Measurements from ENCODE around the gene RAB27B.

The RAB27B gene
- long read RNA-seq, result 0 reads

- no peak for TF ChIP-seq POLR2AphosphoS5 (IDR thresholded peaks at IDR 0.05; ENCODE audit: low read depth)
- no peak for TF ChIP-seq SPI1 (IDR thresholded peaks at IDR 0.05; ENCODE audit: borderline replicate concordance, low read depth)
- TF ChIP-seq CTCF (IDR thresholded peaks at IDR 0.05; ENCODE audit: insufficient read depth, low read length), result no peak
- no peak for TF ChIP-seq GABPA (IDR thresholded peaks at IDR 0.05; ENCODE audit: low read depth)
- no peak for TF ChIP-seq REST (IDR thresholded peaks at IDR 0.05; ENCODE audit: insufficient replicate concordance, low read depth)
- Histone ChIP-seq H3K4me3 (replicated peaks; ENCODE audit: insufficient read depth, low read length) (no peak within 1 kb of the TSS), H3K27me3 (ENCODE audit: insufficient read depth, poor library complexity, severe bottlenecking) (peaks cover 32% of the 10 kb centered on the region), H3K27ac (replicated peaks) (no peak within 1 kb of the TSS)
- DNase-seq (ENCODE audit: low read depth in 1 of 2, low spot score in 1 of 2), result no peak
Observed at GRCh38 chr18:54828281-54828881, at the start of gene RAB27B. RAB27B (plus strand) TSS chr18:54828477; CDS start chr18:54877586, 49,109 bp downstream.

- Histone ChIP-seq H3K27me3 (ENCODE audit: insufficient read depth, poor library complexity, severe bottlenecking) (no peaks in the 10 kb centered on the region), H3K4me3 (replicated peaks; ENCODE audit: insufficient read depth, low read length) (no peak overlapping the region), H3K27ac (replicated peaks) (no peak overlapping the region)
- no peak for DNase-seq (ENCODE audit: low read depth in 1 of 2, low spot score in 1 of 2)
- no peak for TF ChIP-seq REST (IDR thresholded peaks at IDR 0.05; ENCODE audit: insufficient replicate concordance, low read depth)
- no peak for TF ChIP-seq SPI1 (IDR thresholded peaks at IDR 0.05; ENCODE audit: borderline replicate concordance, low read depth)
- TF ChIP-seq POLR2AphosphoS5 (IDR thresholded peaks at IDR 0.05; ENCODE audit: low read depth), result no peak
- TF ChIP-seq GABPA (IDR thresholded peaks at IDR 0.05; ENCODE audit: low read depth), result no peak
- TF ChIP-seq CTCF (IDR thresholded peaks at IDR 0.05; ENCODE audit: insufficient read depth, low read length), result no peak
Observed at GRCh38 chr18:54780285-54780861, 47.9 kb upstream of the RAB27B start.

GRCh38 chr18:54780970-54781369, 47.3 kb upstream of the RAB27B start:
- Histone ChIP-seq H3K27ac (replicated peaks) (no peak overlapping the region), H3K27me3 (ENCODE audit: insufficient read depth, poor library complexity, severe bottlenecking) (no peaks in the 10 kb centered on the region), H3K4me3 (replicated peaks; ENCODE audit: insufficient read depth, low read length) (no peak overlapping the region)
- no peak for TF ChIP-seq CTCF (IDR thresholded peaks at IDR 0.05; ENCODE audit: insufficient read depth, low read length)
- TF ChIP-seq REST (IDR thresholded peaks at IDR 0.05; ENCODE audit: insufficient replicate concordance, low read depth), result no peak
- no peak for TF ChIP-seq SPI1 (IDR thresholded peaks at IDR 0.05; ENCODE audit: borderline replicate concordance, low read depth)
- TF ChIP-seq GABPA (IDR thresholded peaks at IDR 0.05; ENCODE audit: low read depth), result no peak
- no peak for TF ChIP-seq POLR2AphosphoS5 (IDR thresholded peaks at IDR 0.05; ENCODE audit: low read depth)
- DNase-seq (ENCODE audit: low read depth in 1 of 2, low spot score in 1 of 2), result no peak
